ENCODE results near the gene DEPDC5.
A peak's percentile ranks its signal among the peaks of the same experiment; 100 is the strongest.

The DEPDC5 gene

DNA sequence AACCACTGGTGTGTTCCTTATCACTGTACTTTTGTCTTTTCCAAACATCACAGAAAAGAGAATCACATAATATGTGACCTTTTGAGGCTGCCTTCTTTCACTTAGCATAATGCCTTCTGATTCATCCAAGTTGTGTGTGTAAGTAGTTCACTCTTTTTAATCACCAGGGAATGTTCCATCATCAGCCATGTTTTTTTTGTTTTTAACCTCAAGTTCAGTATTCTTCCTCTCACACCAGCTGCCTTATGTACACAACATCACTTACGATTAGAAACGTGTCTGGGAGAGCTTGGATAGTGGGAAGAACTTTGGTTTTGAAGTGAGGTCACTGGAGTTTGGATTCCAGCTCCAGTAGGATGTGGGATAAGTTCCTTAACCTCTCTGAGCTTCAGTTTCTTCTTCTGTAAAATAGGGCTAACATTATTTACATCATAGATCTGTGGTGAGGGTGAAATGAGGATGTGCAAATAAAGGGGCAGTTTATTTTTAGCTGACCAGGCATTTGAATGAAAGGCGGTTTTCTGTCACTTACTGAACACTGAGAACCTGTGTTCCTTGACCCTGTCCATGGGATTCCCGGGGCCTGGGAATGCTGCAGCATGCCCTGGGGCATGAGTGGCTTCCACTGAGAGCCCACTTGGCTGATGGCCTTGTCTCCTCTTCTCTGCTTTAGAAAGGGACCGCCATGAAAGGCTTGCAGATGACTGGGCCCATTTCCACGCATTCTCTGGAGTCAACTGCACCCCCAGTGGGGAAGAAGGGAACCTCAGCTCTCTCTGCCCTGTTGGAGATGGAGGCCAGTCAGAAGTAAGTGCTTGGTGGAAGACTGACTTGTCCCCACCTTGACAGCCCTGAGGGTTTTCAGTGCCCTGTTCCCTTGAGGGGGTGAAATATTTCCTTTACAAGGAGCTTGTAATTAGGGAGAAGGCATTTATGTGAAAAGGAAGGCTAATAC is 92.6 kb downstream of the DEPDC5 start:
- Mint-ChIP-seq H3K36me3 (peaks cover 38% of the 10 kb centered on the region), H3K4me1 (no peaks in the 10 kb centered on the region), H3K4me3 (no peak overlapping the region), H3K27ac (no peak overlapping the region), H3K9me3 (no peaks in the 10 kb centered on the region), H3K27me3 (no peaks in the 10 kb centered on the region)

- no peak overlapping the region for H3K27ac Mint-ChIP-seq
- no peaks in the 10 kb centered on the region for H3K9me3 Mint-ChIP-seq
- no peaks in the 10 kb centered on the region for H3K4me1 Mint-ChIP-seq
- no peak overlapping the region for H3K4me3 Mint-ChIP-seq
- no peaks in the 10 kb centered on the region for H3K27me3 Mint-ChIP-seq
- peaks cover 30% of the 10 kb centered on the region for H3K36me3 Mint-ChIP-seq
These were observed 94.6 kb downstream of the DEPDC5 start for GRCh38 chr22:31848411-31848810.

- no peaks in the 10 kb centered on the region for H3K27me3 Mint-ChIP-seq
- no peak overlapping the region for H3K27ac Mint-ChIP-seq
- no peaks in the 10 kb centered on the region for H3K4me1 Mint-ChIP-seq
- H3K9me3 Mint-ChIP-seq, result no peaks in the 10 kb centered on the region
- H3K4me3 Mint-ChIP-seq, result no peak overlapping the region
- peaks cover 24% of the 10 kb centered on the region for H3K36me3 Mint-ChIP-seq
These were observed 96.3 kb downstream of the DEPDC5 start for GRCh38 chr22:31850135-31850534.

GRCh38 chr22:31852691-31853421 is 99.0 kb downstream of the DEPDC5 start:
- H3K27me3 Mint-ChIP-seq, result no peaks in the 10 kb centered on the region
- H3K4me1 Mint-ChIP-seq, result no peaks in the 10 kb centered on the region
- H3K36me3 Mint-ChIP-seq, result peaks cover 12% of the 10 kb centered on the region
- H3K27ac Mint-ChIP-seq, result no peak overlapping the region
- H3K9me3 Mint-ChIP-seq, result no peaks in the 10 kb centered on the region
- H3K4me3 Mint-ChIP-seq, result no peak overlapping the region

DNA sequence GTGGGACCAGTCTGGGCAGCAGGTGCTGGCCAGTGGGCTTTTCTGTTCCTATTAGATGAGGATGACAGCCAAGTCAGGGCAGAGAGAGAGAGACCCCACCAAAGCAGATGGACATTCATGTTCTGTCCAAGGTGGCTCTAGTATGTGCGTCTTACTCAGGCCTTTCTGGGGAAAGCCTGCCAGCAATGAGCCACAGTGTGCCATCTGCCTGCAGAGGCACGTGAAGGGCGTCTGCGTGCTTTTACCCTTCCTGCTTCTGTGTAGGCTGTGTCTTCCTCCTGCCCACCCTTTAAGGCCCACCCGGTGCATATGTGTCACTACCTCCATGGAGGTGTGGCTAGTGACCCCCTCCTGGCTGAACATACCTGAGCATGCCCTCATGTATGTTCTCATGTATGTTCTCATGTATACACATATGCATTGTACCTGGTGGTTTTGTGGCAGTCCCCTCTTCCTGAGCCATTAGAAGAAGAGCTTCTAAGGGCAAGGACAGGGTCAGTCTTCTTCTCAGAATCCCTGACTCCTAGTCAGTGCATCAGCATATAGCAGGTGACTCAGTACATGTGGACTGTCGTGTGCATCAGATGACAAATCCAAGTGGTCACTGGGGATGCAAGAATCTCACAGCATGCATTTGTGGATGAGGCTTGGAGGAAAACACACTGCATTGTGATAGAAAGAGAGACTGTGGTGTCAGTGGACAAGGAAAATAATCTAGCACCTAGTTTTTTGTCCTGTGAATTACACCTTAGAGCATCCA is 100.1 kb downstream of the DEPDC5 start:
- no peaks in the 10 kb centered on the region for H3K9me3 Mint-ChIP-seq
- no peaks in the 10 kb centered on the region for H3K27me3 Mint-ChIP-seq
- no peak overlapping the region for H3K4me3 Mint-ChIP-seq
- H3K4me1 Mint-ChIP-seq, result no peaks in the 10 kb centered on the region
- H3K27ac Mint-ChIP-seq, result no peak overlapping the region
- H3K36me3 Mint-ChIP-seq, result peaks cover 8% of the 10 kb centered on the region

- Mint-ChIP-seq H3K4me3 (no peak overlapping the region), H3K36me3 (peaks cover 12% of the 10 kb centered on the region), H3K27ac (no peak overlapping the region), H3K27me3 (no peaks in the 10 kb centered on the region), H3K9me3 (no peaks in the 10 kb centered on the region), H3K4me1 (peaks cover 7% of the 10 kb centered on the region)
These were observed 103.4 kb downstream of the DEPDC5 start for GRCh38 chr22:31857247-31857646.

GRCh38 chr22:31861226-31861840 is 107.5 kb downstream of the DEPDC5 start:
- H3K4me1 Mint-ChIP-seq, result peaks cover 7% of the 10 kb centered on the region
- no peaks in the 10 kb centered on the region for H3K9me3 Mint-ChIP-seq
- H3K27ac Mint-ChIP-seq, result peak overlapping the region; percentile 46
- no peaks in the 10 kb centered on the region for H3K27me3 Mint-ChIP-seq
- peaks cover 9% of the 10 kb centered on the region for H3K36me3 Mint-ChIP-seq
- H3K4me3 Mint-ChIP-seq, result no peak overlapping the region

DNA sequence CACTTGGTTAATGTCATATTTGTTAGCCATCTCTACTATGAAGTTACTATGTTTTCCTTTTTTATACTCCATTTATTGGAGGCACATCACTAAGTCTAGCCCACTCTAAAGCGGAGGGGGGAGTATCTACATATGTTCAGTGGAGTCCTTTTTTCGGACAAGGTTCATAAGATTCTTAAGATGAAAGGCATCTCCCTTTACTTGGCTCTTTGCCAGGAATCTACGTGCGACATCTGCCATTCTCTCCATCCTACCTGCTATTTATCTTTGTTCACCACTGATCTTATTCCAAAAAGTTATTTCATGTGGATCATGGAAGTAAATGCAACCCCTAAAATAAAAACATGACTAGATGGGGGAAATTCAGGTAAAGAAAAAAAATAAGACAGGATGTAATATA is 113.1 kb downstream of the DEPDC5 start:
- H3K9me3 Mint-ChIP-seq, result no peaks in the 10 kb centered on the region
- no peak overlapping the region for H3K27ac Mint-ChIP-seq
- H3K36me3 Mint-ChIP-seq, result peaks cover 11% of the 10 kb centered on the region
- H3K4me3 Mint-ChIP-seq, result no peak overlapping the region
- no peaks in the 10 kb centered on the region for H3K4me1 Mint-ChIP-seq
- no peaks in the 10 kb centered on the region for H3K27me3 Mint-ChIP-seq

DNA sequence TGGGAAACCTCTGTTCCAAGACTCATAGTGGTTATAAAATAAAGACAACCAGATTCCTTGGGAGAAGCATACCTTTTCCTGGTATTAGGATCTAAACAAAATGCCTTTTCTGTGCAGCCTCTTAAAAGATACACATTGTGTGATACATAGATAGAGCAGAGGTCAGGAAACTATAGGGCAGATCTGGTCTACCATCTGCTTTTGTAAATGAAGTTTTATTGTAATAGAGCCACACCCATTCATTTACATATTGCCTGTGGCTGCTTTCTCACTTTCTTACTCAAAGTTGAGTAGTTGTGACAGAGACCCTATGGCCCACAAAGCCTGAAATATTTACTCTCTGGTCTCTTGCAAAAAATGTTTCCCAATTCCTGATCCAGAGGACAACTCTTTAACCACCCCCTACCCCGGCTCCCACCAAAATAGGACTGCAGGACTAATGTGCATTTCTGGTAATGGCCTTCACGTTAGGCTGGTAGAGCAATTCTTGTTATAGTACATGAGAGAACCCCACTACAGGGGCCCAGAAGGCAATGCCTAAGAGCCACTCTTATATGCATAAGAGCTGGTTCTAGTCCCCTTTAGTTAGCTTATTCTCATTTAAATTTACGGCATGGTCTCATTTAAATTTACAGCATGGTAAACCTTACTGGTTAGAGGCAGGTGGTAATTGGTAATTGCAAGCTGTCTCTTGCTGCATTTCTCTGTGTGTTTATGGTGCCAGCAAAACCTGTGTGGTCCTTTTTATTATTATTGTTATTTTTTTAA is 113.8 kb downstream of the DEPDC5 start:
- H3K9me3 Mint-ChIP-seq, result no peaks in the 10 kb centered on the region
- peaks cover 11% of the 10 kb centered on the region for H3K36me3 Mint-ChIP-seq
- H3K4me3 Mint-ChIP-seq, result no peak overlapping the region
- H3K4me1 Mint-ChIP-seq, result no peaks in the 10 kb centered on the region
- no peak overlapping the region for H3K27ac Mint-ChIP-seq
- no peaks in the 10 kb centered on the region for H3K27me3 Mint-ChIP-seq

GRCh38 chr22:31869739-31870138 is 115.9 kb downstream of the DEPDC5 start:
- Mint-ChIP-seq H3K4me1 (no peaks in the 10 kb centered on the region), H3K27me3 (no peaks in the 10 kb centered on the region), H3K9me3 (no peaks in the 10 kb centered on the region), H3K36me3 (peaks cover 19% of the 10 kb centered on the region), H3K4me3 (no peak overlapping the region), H3K27ac (no peak overlapping the region)

- Mint-ChIP-seq H3K36me3 (peaks cover 20% of the 10 kb centered on the region), H3K27ac (no peak overlapping the region), H3K9me3 (no peaks in the 10 kb centered on the region), H3K4me3 (no peak overlapping the region), H3K4me1 (peaks cover under 1% of the 10 kb centered on the region), H3K27me3 (no peaks in the 10 kb centered on the region)
These were observed 117.1 kb downstream of the DEPDC5 start for GRCh38 chr22:31870890-31871289.

GRCh38 chr22:31871480-31871879 is 117.7 kb downstream of the DEPDC5 start:
- peaks cover 22% of the 10 kb centered on the region for H3K36me3 Mint-ChIP-seq
- H3K9me3 Mint-ChIP-seq, result no peaks in the 10 kb centered on the region
- no peak overlapping the region for H3K4me3 Mint-ChIP-seq
- H3K27me3 Mint-ChIP-seq, result no peaks in the 10 kb centered on the region
- no peak overlapping the region for H3K27ac Mint-ChIP-seq
- peaks cover 4% of the 10 kb centered on the region for H3K4me1 Mint-ChIP-seq

DNA sequence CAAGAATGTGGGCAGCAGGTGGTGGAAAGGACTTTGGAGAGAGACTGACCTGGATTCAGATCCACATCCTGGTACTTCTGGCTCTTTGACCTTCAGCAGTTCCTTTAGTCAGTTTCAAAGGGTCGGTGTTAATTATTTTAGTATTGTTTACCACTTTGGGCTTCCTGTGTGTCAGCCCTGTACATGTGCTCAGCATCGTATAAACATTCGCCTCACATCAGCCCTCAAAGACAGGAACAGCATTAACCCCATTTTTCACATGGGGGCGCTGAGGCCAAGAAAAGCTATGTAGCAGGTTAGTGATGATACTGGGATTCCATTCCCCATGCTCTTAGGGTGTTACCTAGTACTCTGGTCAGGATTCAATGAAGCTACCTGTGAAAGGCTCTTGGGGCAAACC is 118.4 kb downstream of the DEPDC5 start:
- H3K4me1 Mint-ChIP-seq, result peaks cover 4% of the 10 kb centered on the region
- no peak overlapping the region for H3K4me3 Mint-ChIP-seq
- H3K36me3 Mint-ChIP-seq, result peaks cover 20% of the 10 kb centered on the region
- no peaks in the 10 kb centered on the region for H3K27me3 Mint-ChIP-seq
- no peak overlapping the region for H3K27ac Mint-ChIP-seq
- no peaks in the 10 kb centered on the region for H3K9me3 Mint-ChIP-seq

DNA sequence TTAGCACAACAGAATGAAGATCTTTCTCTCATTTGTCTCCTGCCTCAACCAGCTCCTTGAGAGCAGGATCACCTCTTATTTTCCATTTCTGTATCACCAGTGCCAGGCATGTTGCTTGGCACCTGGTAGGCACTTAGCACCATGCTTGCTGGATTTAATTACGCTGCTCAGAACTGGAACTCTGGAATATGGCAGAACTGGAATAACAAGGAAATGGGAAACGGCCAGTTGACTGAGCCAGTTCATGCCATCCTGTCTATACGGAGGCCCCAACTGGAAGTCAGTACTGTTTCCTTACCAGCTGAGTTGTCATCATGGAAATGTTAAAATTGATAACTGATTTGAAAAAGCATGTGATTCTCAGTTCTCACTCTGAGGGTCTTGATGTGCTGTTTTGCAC is 121.0 kb downstream of the DEPDC5 start:
- Mint-ChIP-seq H3K36me3 (peaks cover 18% of the 10 kb centered on the region), H3K9me3 (no peaks in the 10 kb centered on the region), H3K27me3 (no peaks in the 10 kb centered on the region), H3K4me1 (peaks cover 4% of the 10 kb centered on the region), H3K4me3 (no peak overlapping the region), H3K27ac (no peak overlapping the region)

All from activated naive CD4-positive, alpha-beta T cell treated with anti-CD3 and anti-CD28 coated beads, Interleukin-2, amount 50 U/mL, for 24 hours (primary cell).